ENCODE results near the gene LBH.

DNA sequence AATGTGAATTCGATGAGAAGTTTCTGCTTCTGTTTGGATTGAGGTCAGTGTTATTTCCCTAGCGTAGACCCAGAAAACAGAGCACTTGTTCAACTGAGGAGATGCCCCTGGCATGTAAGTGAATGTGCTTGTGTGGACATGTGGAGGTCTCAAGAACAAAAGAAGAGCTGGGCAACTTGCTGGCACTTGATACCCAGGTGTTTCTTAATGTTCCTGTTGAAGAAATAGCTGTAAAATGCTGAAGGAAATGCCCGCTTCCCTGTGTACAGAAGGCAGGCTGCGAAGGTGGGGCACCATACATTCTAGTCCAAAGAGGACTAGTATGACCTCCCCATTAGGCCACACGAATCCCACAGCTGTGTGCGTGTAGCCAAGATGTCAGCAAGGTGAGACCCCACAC is 9.8 kb upstream of the LBH start:
- TF ChIP-seq, protein P1, sequence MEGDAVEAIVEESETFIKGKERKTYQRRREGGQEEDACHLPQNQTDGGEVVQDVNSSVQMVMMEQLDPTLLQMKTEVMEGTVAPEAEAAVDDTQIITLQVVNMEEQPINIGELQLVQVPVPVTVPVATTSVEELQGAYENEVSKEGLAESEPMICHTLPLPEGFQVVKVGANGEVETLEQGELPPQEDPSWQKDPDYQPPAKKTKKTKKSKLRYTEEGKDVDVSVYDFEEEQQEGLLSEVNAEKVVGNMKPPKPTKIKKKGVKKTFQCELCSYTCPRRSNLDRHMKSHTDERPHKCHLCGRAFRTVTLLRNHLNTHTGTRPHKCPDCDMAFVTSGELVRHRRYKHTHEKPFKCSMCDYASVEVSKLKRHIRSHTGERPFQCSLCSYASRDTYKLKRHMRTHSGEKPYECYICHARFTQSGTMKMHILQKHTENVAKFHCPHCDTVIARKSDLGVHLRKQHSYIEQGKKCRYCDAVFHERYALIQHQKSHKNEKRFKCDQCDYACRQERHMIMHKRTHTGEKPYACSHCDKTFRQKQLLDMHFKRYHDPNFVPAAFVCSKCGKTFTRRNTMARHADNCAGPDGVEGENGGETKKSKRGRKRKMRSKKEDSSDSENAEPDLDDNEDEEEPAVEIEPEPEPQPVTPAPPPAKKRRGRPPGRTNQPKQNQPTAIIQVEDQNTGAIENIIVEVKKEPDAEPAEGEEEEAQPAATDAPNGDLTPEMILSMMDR (optimal IDR thresholded peaks at IDR 0.05 in 1 of 3, IDR thresholded peaks at IDR 0.05 in 1 of 3, conservative IDR thresholded peaks at IDR 0.05 in 1 of 3; ENCODE audit: extremely low read depth in 1 of 3, insufficient read depth in 2 of 3, low read length in 3 of 3), result no peak
- no peak for TF ChIP-seq EZH2 (IDR thresholded peaks at IDR 0.05; ENCODE audit: low read length)
